ENCODE data around the gene SLC8A3.

- TF ChIP-seq POLR2AphosphoS5 (IDR thresholded peaks at IDR 0.05; ENCODE audit: insufficient read depth in 1 of 2, low read depth in 1 of 2): no peak
- TF ChIP-seq, protein P1, sequence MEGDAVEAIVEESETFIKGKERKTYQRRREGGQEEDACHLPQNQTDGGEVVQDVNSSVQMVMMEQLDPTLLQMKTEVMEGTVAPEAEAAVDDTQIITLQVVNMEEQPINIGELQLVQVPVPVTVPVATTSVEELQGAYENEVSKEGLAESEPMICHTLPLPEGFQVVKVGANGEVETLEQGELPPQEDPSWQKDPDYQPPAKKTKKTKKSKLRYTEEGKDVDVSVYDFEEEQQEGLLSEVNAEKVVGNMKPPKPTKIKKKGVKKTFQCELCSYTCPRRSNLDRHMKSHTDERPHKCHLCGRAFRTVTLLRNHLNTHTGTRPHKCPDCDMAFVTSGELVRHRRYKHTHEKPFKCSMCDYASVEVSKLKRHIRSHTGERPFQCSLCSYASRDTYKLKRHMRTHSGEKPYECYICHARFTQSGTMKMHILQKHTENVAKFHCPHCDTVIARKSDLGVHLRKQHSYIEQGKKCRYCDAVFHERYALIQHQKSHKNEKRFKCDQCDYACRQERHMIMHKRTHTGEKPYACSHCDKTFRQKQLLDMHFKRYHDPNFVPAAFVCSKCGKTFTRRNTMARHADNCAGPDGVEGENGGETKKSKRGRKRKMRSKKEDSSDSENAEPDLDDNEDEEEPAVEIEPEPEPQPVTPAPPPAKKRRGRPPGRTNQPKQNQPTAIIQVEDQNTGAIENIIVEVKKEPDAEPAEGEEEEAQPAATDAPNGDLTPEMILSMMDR (IDR thresholded peaks at IDR 0.05): no peak
- no peak for TF ChIP-seq POLR2A (IDR thresholded peaks at IDR 0.05)
Observed at GRCh38 chr14:70168406-70168805, 20.3 kb downstream of the SLC8A3 start.
